Measurements from ENCODE around the gene KRTAP21-2.
"Not testable (repeated sequence)": the region's sequence is repeated elsewhere in the genome, so short reads cannot be mapped to it uniquely, and the experiment has no call there.

Gene KRTAP21-2

DNA sequence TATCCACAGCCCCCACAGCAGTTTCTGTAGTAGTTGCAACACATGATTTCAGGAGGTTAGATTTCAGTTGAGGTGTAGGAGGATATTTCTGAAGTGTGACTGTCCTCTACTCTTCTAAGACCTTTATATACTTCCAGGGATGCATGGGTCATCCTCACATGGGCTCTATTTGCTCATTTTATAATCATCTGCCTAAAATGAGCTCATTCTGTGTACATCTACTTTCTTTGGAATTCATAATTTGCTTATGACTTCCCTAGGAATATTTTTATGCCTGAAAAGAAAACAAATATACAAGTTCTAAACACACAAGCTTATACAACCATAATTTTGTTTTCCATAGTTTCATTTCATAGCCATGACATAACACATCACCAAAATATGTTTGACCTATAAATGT is at the start of gene KRTAP21-2:
TSS of gene KRTAP21-2 (minus strand) at position 101 of the 400 bp plus-strand sequence. CDS start at position 44, 57 bp downstream.
- no peak for DNase-seq

DNA sequence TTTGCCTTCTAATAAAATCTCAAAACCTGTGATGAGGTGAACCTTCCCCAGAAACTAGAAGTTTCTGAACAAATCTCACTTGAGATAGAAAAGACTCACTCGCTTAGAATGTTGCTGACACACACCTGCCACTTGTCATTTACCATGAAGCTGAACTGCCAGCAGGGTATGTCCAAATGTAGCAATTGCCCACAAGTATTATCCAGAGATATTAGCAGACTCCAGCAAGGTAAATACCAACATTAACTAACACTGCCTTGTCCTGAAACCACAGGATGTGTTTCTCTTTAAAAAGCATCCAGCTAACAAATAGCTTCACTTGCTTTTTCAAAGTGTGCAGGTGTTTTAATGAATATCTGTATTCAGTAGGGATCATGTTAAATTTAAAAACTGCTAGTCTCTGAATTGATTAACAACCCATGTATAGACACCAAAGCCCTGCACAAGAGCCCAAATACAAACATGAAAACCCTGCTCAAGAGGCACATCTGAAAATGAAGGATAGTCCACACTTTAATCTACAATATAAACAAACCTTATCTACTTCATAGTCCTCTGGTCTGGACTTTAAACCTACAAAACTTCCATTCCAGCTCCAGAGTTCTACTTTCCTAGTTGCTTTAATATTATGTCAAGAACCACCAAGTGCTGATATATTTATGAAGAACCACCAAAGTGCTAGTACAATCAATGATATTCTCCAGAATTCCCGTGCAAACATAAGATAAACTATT is 46.7 kb upstream of the KRTAP21-2 start:
- no peak for DNase-seq

DNA sequence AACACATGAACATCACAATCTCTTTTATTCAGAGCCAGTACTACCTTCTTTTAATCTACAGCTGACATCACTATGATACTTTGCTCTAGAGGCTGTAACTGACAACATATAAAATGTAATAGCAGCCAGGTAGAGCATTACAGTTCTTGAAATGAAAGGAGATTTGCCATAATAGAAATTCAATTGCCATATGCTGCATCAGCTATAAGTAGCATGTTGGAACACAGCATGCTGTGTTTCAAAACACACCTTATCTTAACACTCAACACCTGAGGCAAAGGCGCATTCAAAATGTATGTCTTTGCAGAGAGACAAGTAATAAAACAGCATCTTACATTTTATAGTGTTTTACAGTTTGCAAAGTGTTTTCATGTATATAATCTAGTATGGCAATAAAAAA is 32.2 kb upstream of the KRTAP21-2 start:
- DNase-seq: no peak

DNA sequence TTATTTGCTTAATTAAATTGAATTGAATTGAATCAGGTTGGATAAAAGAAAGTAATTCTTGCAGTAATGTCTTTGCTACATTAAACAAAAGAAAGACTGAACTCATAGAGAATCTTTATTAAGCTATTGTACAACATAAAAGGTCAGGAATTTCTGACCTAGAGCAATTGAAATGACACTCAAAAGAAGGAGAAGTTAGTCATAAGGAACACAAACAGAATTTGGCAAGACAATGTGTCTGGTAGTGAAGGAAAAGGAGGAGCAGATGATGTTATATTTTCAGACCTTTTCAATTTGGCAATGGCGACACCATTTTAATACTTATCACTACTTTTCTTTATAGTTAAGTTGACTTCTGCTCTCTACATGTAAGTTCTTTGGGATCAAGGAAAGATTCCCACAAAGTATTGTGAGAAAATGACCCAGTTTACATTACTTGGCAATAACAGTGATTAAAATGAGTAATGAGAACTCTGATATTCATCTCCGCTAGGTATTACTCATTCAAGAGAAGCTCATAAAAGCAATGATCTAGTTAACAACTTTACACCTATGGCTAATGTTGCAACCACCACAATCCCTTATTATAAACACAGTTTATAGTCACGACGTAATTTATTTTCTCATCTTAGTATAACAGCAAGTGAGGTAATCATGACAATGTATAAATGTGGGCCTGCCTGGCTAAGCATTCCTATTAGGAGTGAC is 22.8 kb upstream of the KRTAP21-2 start:
- no peak for DNase-seq

DNA sequence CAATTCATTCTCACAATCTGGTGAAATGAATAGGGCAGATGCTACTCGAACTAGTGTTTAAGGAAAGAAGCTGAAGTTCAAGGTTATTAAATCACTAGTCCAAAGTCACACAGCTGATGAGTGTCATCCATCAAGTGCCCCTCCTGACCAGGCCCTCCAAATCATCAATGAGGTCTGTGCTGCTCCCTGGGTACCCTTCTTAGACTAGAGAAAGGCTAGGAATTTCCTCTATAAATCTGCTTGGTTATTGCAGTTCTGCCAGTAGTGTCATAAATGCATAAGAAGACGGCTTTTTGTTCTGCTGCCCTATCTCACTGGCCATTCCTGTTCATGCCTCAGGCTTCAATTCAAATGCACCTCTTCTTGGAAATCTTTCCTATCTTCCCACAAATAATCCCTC is 13.7 kb upstream of the KRTAP21-2 start:
- DNase-seq: no peak

DNA sequence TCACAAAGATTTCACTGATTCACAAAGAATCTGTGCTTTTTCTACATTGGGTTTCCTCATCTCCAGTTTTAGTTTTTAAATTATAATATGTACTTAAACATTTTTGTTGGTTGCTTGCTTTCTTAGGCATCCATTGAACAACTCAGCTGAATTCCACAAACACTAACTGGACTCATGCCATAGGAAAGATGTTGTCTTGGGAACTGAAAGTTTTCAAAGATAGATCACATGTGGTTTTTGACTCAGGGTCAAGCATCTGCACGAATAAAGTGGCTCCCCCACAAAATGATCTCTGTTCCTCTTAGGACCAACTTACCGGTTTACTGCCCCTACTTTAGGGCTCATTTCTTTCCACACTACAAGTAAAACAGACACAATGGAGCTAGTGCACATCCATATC is 11.2 kb upstream of the KRTAP21-2 start:
- no peak for DNase-seq

DNA sequence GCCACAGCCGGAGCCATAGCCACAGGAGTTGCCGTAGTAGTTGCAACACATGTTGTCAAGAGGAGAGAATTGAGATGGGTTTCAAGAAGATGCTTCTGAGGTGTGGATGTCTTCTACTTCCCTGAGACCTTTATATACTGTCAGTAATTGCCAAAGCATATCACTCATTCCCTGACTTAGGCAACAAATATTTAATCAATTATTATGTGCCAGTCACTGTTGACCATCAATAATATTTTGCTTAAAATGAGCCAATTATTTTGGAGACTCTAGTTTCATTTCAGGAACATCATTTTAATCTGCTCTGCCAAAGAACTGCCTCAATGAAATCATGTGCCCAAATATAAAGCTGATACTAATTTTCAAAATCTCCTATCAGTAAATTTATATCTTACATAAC is 8.3 kb upstream of the KRTAP21-2 start, which contains the start of gene KRTAP21-1:
TSS of gene KRTAP21-1 (minus strand) at position 101 of the 400 bp plus-strand sequence. CDS start at position 51, 50 bp downstream.
- not testable (repeated sequence) for DNase-seq

DNA sequence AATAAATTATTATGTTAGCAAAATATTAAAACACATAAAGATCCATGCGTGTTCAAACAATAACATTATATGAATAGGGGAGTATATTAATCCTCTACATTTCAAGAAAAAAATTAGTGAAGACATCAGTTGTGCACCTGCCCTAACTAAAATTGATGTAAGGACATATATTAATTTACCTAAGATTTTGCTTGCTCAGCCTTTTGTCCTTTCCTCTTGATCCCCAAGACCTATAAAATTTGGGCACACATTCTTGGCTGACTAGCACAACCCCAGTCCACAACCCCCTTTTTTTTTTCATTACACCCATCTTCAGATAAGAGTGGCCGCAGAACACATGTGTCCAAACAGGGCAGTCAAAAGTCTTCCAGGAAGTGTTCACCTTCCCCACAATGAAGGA is 6.6 kb downstream of the KRTAP21-2 start:
- no peak for DNase-seq

DNA sequence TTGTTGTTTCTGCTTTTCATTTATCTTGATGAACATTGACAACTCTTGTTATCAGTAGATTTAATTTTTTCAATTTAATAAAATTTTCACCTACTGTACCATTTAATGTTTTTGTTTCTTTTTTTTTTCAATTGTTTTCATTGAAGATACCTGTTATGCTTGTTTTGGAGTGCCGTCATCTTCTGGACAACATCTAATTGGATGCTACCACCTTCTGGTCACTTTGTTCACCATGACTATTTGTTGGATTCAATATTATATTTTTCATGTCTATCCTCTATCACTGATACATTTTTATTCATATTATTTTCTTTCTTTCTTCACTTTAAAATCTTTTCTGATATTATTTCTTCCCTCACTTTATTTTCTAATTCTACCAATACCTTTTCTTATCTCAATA is 14.0 kb downstream of the KRTAP21-2 start:
- no peak for DNase-seq

DNA sequence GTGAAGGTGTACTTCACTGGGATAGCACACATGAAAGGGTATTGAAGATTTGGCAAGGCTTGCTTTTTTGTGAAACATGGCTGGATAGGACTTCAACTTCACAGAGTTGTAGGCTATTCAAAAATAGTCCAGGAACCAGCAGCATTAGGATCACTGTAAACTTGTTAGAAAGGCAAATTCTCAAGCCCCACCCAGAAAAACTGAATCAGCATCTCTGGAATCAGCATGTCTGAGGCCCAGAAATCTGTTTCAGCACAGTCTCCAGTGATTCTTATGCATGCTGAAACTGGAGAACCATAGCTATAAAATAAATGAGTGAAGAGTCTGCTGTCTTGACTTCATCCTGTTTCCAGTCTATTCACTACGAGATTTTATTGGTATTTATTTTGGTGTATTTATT is 20.3 kb downstream of the KRTAP21-2 start:
- no peak for DNase-seq

DNA sequence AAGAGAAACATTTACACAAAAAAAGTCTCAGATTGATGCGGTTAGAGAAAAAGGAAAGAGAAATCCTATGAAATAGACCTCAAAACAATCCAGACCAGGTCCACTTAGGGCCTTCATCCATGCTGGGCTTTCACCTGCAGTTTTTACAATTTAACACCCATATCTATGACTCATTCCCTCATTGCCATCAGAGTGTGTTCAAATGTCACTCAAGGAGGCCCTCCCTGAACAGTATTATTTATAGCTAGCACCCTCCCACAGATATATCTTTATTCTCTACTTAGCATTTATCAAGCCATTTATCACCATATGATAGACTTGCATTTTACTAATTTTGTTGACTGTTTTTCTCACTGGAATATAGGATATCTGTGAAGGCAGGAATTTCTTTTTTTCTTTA is 27.7 kb downstream of the KRTAP21-2 start:
- DNase-seq: no peak

DNA sequence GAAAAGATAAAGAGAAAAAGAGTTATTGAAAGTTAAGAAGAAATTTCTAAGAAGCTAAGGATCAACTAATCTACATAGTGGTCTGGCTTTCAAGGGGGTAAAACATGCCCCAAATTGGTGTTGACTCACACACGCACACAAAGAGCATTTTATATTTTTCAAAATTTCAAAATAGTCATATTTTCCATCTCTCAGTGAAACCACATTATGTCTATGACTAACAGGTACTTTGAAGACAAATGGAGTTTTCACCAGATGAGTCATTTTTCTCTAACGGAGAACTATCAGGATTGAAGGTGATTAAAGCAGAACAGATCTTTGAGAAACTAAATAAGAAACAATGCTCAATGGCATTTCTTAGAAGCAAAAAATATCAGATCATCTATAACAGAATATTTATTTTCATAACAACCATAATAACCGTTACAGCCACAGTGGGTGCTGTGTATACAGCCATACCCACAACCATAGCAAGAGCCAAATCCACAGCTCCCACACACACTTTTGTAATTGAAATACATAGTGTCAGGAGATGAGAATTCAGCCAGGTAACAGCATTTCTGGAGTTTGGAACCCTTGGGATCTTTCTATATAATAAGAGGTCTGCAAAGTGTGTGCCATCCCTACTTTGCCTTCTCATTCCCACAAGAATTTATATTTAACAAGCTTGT is 28.7 kb downstream of the KRTAP21-2 start, which contains the start of gene KRTAP21-3:
TSS of gene KRTAP21-3 (minus strand) at position 539 of the 671 bp plus-strand sequence. CDS start at position 521, 18 bp downstream.
- DNase-seq: no peak

DNA sequence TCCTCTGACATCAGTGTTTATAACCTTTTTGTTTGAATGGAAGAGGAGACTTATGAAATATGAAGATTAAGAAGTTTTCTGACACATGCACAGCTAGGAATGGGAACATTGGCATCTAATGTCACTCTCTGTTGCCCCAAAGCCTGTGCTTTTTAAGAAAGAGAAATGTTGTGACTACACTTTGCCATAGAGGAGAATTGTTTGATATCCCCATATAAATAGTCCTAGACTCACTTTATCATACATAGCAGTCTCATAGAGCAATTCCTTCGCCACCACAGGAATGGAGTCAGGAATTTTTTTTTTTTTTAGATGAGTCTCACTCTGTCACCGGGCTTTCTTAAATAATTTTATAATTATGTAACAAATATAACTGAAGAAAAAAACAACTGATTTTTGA is 30.0 kb downstream of the KRTAP21-2 start:
- DNase-seq: no peak

DNA sequence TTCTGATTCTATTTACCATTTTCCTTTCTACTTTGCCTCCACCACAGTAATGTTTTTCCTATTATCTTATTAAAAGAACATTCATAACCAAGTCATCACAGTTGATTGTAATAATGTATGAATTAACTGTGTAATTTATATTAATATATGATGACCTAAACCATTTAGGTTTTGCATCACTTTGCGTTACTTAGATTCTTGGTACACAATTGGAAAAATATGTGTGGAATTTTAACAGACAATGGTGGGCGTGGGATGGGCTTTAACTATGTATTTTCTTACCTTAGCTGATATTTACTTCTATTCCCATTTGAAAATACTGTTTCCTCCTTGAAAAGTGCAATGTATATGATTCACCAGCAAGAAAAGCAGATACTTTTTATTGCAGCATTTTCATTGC is 32.1 kb downstream of the KRTAP21-2 start:
- DNase-seq: no peak

DNA sequence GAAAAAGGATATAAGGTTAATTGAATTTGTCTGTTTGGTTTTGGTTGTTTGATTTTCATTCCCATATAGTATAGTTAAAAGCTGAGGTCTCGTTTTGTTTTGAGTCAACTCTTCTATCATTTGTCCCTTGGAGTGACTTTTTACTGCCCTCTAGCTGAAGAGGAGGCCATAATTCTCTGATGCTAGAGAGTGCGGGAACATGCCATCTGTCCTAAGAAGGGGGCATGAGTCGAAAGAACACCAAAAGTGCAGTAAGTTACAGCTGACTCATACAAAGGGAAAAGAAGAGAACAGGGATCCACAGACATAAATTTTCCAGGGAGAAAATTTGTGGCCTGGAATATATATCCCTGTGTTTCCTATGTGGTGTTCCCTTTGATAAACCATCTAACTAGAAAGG is 32.6 kb downstream of the KRTAP21-2 start:
- DNase-seq: no peak

DNA sequence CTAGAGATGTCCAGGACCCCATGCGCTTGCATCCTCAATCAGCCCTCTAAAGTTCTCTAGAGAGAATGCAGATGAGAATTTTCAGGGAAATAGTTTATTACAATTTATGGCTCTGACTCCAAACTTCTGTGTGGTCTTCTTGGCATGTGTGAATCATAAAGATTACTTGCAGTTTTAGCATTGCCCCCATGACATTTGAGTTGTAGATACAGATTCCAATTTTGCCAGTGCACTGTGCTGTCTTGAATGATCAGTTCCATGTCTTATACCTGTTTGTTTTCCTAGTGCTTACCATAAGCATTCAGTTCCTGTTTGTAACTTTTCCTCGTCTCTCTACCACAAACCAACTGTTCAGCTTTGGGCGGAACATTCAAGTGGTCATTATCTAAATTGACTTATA is 33.3 kb downstream of the KRTAP21-2 start:
- no peak for DNase-seq

DNA sequence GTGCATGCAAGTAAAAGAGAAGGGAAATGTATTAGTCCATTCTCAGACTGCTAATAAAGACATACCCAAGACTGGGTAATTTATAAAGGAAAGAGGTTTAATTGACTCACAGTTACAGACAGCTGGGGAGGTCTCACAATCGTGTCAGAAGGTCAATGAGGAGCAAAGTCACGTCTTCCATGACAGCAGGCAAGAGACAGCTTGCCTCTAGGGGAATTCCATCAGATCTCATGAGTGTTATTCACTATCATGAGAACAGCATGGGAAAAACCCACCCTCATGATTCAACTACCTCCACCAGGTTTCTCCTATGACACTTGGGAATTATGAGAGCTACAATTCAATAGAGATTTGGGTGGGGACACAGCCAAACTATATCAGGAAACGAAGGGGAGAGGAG is 36.6 kb downstream of the KRTAP21-2 start:
- no peak for DNase-seq

DNA sequence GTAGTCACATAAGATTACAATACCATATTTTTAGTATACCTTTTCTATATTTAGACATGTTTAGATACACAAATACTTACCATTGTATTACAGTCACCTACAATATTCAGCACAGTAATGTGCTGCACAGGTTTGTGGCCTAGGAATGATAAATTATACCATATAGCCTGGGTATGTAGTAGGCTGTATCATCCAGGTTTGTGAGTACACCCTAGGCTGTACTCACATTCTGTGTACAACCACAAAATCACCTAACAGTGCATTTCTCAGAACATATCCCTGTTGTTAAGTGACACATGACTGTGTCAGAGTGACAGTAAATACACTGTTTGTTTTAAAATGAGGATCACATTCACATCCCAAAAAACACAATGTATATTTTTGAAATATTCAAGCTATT is 39.6 kb downstream of the KRTAP21-2 start:
- DNase-seq: no peak
